Prostate gland (tissue), 2 donors: ENCODE measurements around the gene CRB2.

Experiments used
- POLR2A ChIP-seq: fragments of 450-650 bp; IDR thresholded peaks from one replicate; pipeline ENCODE4 v1.6.1; 2016; ENCODE audit warnings: antibody characterized with exemption, mild to moderate bottlenecking
- TF ChIP-seq, protein P1 (sequence below), 4 experiments: fragments of 200-600 bp in 2 of 4; fragments of 450-650 bp in 2 of 4; sonication (generic) in 2 of 4; IDR thresholded peaks; 1 replicate in 3 of 4; 2 replicates in 1 of 4; pipeline ENCODE4 v1.5.1; 2016 to 2019; ENCODE audit warnings: antibody characterized with exemption in 4 of 4, mild to moderate bottlenecking in 2 of 4, moderate library complexity in 2 of 4

DNA sequence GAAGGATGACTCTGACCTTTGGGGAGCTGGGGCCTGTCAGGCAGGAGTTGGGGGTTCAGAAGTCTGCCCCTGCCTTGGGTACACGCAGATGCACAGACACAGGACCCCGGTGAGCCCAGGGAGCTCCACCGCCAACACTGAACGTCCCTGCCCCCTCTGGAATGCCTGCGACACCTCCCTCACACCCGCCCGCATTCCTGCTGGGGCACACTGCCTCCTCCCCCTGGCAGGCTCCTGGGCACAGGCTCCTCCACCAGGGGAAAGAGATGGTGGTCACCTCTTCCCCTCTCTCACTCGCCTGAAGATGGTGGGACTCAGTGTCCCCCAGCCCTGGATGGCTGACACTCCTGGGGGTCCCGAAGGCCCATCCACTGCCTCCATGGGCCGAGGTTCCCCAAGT lies 12.0 kb downstream of the CRB2 start:
- TF ChIP-seq POLR2A = no peak
- TF ChIP-seq, protein P1, sequence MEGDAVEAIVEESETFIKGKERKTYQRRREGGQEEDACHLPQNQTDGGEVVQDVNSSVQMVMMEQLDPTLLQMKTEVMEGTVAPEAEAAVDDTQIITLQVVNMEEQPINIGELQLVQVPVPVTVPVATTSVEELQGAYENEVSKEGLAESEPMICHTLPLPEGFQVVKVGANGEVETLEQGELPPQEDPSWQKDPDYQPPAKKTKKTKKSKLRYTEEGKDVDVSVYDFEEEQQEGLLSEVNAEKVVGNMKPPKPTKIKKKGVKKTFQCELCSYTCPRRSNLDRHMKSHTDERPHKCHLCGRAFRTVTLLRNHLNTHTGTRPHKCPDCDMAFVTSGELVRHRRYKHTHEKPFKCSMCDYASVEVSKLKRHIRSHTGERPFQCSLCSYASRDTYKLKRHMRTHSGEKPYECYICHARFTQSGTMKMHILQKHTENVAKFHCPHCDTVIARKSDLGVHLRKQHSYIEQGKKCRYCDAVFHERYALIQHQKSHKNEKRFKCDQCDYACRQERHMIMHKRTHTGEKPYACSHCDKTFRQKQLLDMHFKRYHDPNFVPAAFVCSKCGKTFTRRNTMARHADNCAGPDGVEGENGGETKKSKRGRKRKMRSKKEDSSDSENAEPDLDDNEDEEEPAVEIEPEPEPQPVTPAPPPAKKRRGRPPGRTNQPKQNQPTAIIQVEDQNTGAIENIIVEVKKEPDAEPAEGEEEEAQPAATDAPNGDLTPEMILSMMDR (IDR thresholded peaks at IDR 0.05) = no peak
